AG04450 (cell line): ENCODE data around the gene TIAL1. TPM values are rescaled to one million over a fixed set of nuclear protein-coding genes. Genes with fewer than 3 reads are reported as not detected.

Source experiments
- CTCF ChIA-PET: fragments of 300-600, 350-600 bp; formaldehyde crosslinking; extraction: SDS; loops from one replicate; lab custom pipeline; 2022; ENCODE audit warnings: antibody characterized with exemption, inconsistent platforms; lab: Charles Lee
- POLR2A ChIA-PET: fragments of 350-600 bp; formaldehyde crosslinking; extraction: SDS; loops from one replicate; lab custom pipeline; 2021; ENCODE audit warnings: antibody characterized with exemption, inconsistent platforms; lab: Yijun Ruan, JAX
- DNase-seq: peaks from one replicate; pipeline ENCODE4 v3.0.0-alpha.2; 2011; ENCODE audit warnings: low read depth, low spot score
- H3K27ac ChIP-seq: one replicate; pipeline ENCODE4 v1.5.1; 2012; ENCODE audit warnings: low read depth, low read length, control low read depth
- H3K27me3 ChIP-seq: one replicate; pipeline ENCODE4 v1.6.0; 2012; ENCODE audit warnings: low read length; ENCODE audit not compliant: control insufficient read depth, insufficient read depth
- H3K4me3 ChIP-seq: 2 replicates; pipeline ENCODE4 v1.5.1; 2011; ENCODE audit warnings: mild to moderate bottlenecking, low read depth, low read length, control low read depth
- H3K9me3 ChIP-seq: 2 replicates; pipeline ENCODE4 v1.5.1; 2012; ENCODE audit warnings: low read length; ENCODE audit not compliant: control insufficient read depth, insufficient read depth
- polyA plus RNA-seq: library from polyadenylated mRNA; depleted of rRNA; stranded (reverse); fragments of >200 nt; gene quantifications from 2 replicates; pipeline ENCODE4 v1.2.3, GENCODE V29; 2011
- TF ChIP-seq, protein P1 (sequence below): IDR thresholded peaks from 2 replicates; pipeline ENCODE4 v1.5.1; 2011; ENCODE audit warnings: low read depth, low read length, control low read depth, inconsistent platforms

The TIAL1 gene
- polyA plus RNA-seq, 1 experiment, result 113 TPM

DNA sequence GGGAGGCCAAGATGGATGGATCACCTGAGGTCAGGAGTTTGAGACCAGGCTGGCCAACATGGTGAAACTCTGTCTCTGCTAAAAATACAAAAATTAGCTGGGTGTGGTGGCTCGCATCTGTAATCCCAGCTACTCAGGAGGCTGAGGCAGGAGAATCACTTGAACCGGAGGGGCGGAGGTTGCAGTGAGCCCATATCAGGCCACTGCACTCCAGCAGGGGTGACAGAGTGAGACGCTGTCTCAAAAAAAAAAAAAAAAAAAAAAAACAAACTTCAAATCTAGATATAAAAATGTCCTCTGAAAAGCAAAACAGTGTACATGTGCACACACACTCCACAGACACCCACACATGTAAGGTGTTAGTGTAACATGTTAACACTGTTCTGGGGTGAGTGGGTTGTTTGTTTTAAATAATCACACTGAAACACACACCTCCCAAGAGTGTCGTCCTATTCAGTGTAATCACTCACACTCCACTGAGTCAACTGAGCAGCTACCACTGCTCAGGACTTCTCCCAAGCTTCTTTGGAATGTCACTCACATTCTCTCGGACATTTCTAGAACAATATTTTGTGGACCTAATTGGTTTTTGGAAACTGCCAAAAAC, 41.5 kb downstream of the TIAL1 start:
- ChIA-PET CTCF (interaction anchor here (1.1 kb wide), 1 partner anchor 12 kb away, joined by 5 read pairs; no protein-coding TSS in a partner anchor), POLR2A (no interaction called here)
- DNase-seq, result no peak
- Histone ChIP-seq H3K27me3 (peaks cover 2% of the 10 kb centered on the region), H3K9me3 (no peaks in the 10 kb centered on the region), H3K4me3 (no peak overlapping the region), H3K27ac (no peak overlapping the region)
- TF ChIP-seq, protein P1, sequence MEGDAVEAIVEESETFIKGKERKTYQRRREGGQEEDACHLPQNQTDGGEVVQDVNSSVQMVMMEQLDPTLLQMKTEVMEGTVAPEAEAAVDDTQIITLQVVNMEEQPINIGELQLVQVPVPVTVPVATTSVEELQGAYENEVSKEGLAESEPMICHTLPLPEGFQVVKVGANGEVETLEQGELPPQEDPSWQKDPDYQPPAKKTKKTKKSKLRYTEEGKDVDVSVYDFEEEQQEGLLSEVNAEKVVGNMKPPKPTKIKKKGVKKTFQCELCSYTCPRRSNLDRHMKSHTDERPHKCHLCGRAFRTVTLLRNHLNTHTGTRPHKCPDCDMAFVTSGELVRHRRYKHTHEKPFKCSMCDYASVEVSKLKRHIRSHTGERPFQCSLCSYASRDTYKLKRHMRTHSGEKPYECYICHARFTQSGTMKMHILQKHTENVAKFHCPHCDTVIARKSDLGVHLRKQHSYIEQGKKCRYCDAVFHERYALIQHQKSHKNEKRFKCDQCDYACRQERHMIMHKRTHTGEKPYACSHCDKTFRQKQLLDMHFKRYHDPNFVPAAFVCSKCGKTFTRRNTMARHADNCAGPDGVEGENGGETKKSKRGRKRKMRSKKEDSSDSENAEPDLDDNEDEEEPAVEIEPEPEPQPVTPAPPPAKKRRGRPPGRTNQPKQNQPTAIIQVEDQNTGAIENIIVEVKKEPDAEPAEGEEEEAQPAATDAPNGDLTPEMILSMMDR, result no peak

GRCh38 chr10:119550827-119551226, 45.9 kb downstream of the TIAL1 start:
- POLR2A ChIA-PET, result no interaction called here
- TF ChIP-seq, protein P1, result no peak
- CTCF ChIA-PET, result no interaction called here
- no peaks in the 10 kb centered on the region for H3K9me3 ChIP-seq
- no peak overlapping the region for H3K27ac ChIP-seq
- no peak overlapping the region for H3K4me3 ChIP-seq
- peaks cover 7% of the 10 kb centered on the region for H3K27me3 ChIP-seq
- no peak for DNase-seq

DNA sequence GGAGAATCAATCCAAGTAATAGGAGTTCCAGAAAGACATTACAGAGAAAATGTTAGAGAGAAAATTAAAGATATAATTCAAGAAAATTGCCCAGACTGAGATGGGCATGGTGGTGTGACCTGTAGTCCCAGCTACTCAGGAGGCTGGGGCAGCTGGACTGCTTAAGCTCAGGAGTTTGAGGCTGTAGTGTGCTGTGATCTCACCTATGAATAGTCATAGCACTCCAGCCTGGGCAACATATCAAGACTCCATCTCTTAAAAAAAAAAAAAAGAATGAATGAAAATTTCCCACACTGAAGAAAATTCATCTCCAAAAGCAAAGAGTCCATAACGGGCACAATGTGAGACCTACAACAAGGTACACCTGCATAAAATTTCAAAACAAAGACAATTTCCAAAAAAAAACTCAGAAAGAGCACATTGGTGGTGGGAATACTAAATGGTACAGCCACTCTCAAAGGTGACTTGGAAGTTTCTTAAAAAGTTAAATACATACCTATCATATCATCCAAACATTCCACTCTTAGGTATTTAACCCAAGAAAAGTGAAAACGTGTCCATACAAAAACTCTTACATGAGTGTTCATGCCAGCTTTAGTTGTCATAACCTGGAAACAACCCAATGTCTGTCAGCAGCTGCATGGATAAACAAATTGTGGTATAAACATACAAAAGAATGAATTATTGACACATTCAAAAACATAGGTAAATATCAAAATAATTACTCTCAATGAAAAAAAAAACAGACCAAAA, 47.3 kb downstream of the TIAL1 start:
- no peak overlapping the region for H3K27ac ChIP-seq
- ChIA-PET CTCF (no interaction called here), POLR2A (interaction anchor here (0.6 to 0.7 kb wide), 3 partner anchors 68 to 497 kb away, joined by 3 to 6 read pairs (median 5); no protein-coding TSS in a partner anchor)
- DNase-seq, result no peak
- peaks cover 7% of the 10 kb centered on the region for H3K27me3 ChIP-seq
- H3K9me3 ChIP-seq, result no peaks in the 10 kb centered on the region
- TF ChIP-seq, protein P1, result no peak
- no peak overlapping the region for H3K4me3 ChIP-seq

GRCh38 chr10:119546009-119546408, 50.8 kb downstream of the TIAL1 start:
- DNase-seq, result no peak
- TF ChIP-seq, protein P1, result no peak
- POLR2A ChIA-PET, result no interaction called here
- Histone ChIP-seq H3K4me3 (no peak overlapping the region), H3K27me3 (peaks cover 7% of the 10 kb centered on the region), H3K9me3 (no peaks in the 10 kb centered on the region; the same call in 1 of the 2 replicates), H3K27ac (no peak overlapping the region)
- CTCF ChIA-PET, result interaction anchor here (4.8 kb wide), 1 partner anchor 347 kb away, joined by 37 read pairs; no protein-coding TSS in a partner anchor

DNA sequence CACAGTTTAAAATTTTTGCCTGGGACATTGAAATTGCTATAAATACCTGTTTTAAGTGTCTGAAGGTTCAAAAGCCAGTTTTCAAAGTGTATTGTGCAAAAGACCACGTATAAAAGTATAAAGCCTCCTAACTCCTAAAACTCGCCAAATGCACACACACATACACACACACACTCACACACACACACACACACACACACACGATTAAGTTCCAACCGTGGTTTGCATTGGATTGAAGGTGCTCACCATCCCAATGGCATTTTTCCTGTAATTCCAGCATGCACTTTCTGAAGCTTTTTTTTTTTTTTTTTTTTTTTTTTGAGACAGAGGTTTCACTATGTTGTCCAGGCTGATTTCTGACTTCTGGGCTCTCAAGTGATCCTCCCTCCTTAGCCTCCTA, 51.5 kb downstream of the TIAL1 start:
- TF ChIP-seq, protein P1, result no peak
- no peak overlapping the region for H3K27ac ChIP-seq
- H3K9me3 ChIP-seq, result no peaks in the 10 kb centered on the region; the same call in 1 of the 2 replicates
- POLR2A ChIA-PET, result no interaction called here
- peaks cover 5% of the 10 kb centered on the region for H3K27me3 ChIP-seq
- DNase-seq, result no peak
- no peak overlapping the region for H3K4me3 ChIP-seq
- CTCF ChIA-PET, result interaction anchor here (0.6 to 4.8 kb wide), 2 partner anchors 336 to 346 kb away, joined by 3 to 37 read pairs; no protein-coding TSS in a partner anchor
